Measurements from ENCODE around the gene NCMAP. TPM values are rescaled to one million over a fixed set of nuclear protein-coding genes. Genes with fewer than 3 reads are reported as not detected.
"Not testable (repeated sequence)": the region's sequence is repeated elsewhere in the genome, so short reads cannot be mapped to it uniquely, and the experiment has no call there.

Gene NCMAP
- total RNA-seq, 6 experiments from 2014 or later, result not detected

GRCh38 chr1:24514946-24515345 lies 40.9 kb upstream of the NCMAP start:
- no peaks in the 10 kb centered on the region for H3K9me3 Mint-ChIP-seq
- no peak for DNase-seq
- no peak overlapping the region for H3K4me3 Mint-ChIP-seq
- peaks cover 9% of the 10 kb centered on the region for H3K36me3 Mint-ChIP-seq (ENCODE audit: low read depth)
- TF ChIP-seq CTCF (IDR thresholded peaks at IDR 0.05), result no peak
- H3K27me3 Mint-ChIP-seq (ENCODE audit: insufficient read depth), result no peaks in the 10 kb centered on the region; the same call in 1 of the 2 replicates
- peak overlapping the region; percentile 74; the same call in 1 of the 2 replicates for H3K27ac Mint-ChIP-seq
- peaks cover 17% of the 10 kb centered on the region for H3K4me1 Mint-ChIP-seq (ENCODE audit: low read depth)

GRCh38 chr1:24515671-24516209 lies 40.1 kb upstream of the NCMAP start:
- DNase-seq, result peak; percentile 85
- peak overlapping the region; percentile 74 for H3K27ac Mint-ChIP-seq
- H3K4me3 Mint-ChIP-seq, result peak overlapping the region; percentile 40; the same call in 1 of the 2 replicates
- peaks cover 17% of the 10 kb centered on the region for H3K4me1 Mint-ChIP-seq (ENCODE audit: low read depth)
- H3K27me3 Mint-ChIP-seq (ENCODE audit: insufficient read depth); H3K9me3 Mint-ChIP-seq: not testable (repeated sequence)
- peaks cover 14% of the 10 kb centered on the region for H3K36me3 Mint-ChIP-seq (ENCODE audit: low read depth)

- H3K4me3 Mint-ChIP-seq, result no peak overlapping the region
- H3K9me3 Mint-ChIP-seq, result no peaks in the 10 kb centered on the region
- no peak overlapping the region for H3K27ac Mint-ChIP-seq
- DNase-seq, result no peak
- no peak for TF ChIP-seq CTCF (IDR thresholded peaks at IDR 0.05)
- peaks cover 13% of the 10 kb centered on the region for H3K36me3 Mint-ChIP-seq (ENCODE audit: low read depth)
- peaks cover 17% of the 10 kb centered on the region for H3K4me1 Mint-ChIP-seq (ENCODE audit: low read depth)
- no peaks in the 10 kb centered on the region; the same call in 1 of the 2 replicates for H3K27me3 Mint-ChIP-seq (ENCODE audit: insufficient read depth)
Observed at GRCh38 chr1:24516506-24516905, 39.4 kb upstream of the NCMAP start.

GRCh38 chr1:24517898-24518297 lies 38.0 kb upstream of the NCMAP start:
- no peaks in the 10 kb centered on the region for H3K9me3 Mint-ChIP-seq
- peaks cover 17% of the 10 kb centered on the region for H3K4me1 Mint-ChIP-seq (ENCODE audit: low read depth)

GRCh38 chr1:24520282-24520681 lies 35.6 kb upstream of the NCMAP start:
- H3K4me3 Mint-ChIP-seq; DNase-seq; H3K36me3 Mint-ChIP-seq (ENCODE audit: low read depth); H3K9me3 Mint-ChIP-seq; H3K27me3 Mint-ChIP-seq (ENCODE audit: insufficient read depth); H3K27ac Mint-ChIP-seq: not testable (repeated sequence)
- peaks cover 13% of the 10 kb centered on the region for H3K4me1 Mint-ChIP-seq (ENCODE audit: low read depth)

More at GRCh38 chr1:24517898-24518297, 38.0 kb upstream of the NCMAP start:
- peaks cover 10% of the 10 kb centered on the region for H3K36me3 Mint-ChIP-seq (ENCODE audit: low read depth)
- TF ChIP-seq CTCF (IDR thresholded peaks at IDR 0.05), result no peak
- no peak overlapping the region for H3K4me3 Mint-ChIP-seq
- peaks cover 2% of the 10 kb centered on the region; the same call in 1 of the 2 replicates for H3K27me3 Mint-ChIP-seq (ENCODE audit: insufficient read depth)
- no peak overlapping the region for H3K27ac Mint-ChIP-seq
- DNase-seq, result no peak

- no peak overlapping the region for H3K27ac Mint-ChIP-seq
- 0 out of 2 replicates have a peak, but pooled peaks cover 2% of the 10 kb centered on the region for H3K27me3 Mint-ChIP-seq (ENCODE audit: insufficient read depth)
- no peak for DNase-seq
- H3K9me3 Mint-ChIP-seq, result no peaks in the 10 kb centered on the region
- H3K36me3 Mint-ChIP-seq (ENCODE audit: low read depth), result no peaks in the 10 kb centered on the region
- no peaks in the 10 kb centered on the region for H3K4me1 Mint-ChIP-seq (ENCODE audit: low read depth)
- TF ChIP-seq CTCF (IDR thresholded peaks at IDR 0.05), result no peak
- no peak overlapping the region for H3K4me3 Mint-ChIP-seq
Observed at GRCh38 chr1:24525606-24526005, 30.3 kb upstream of the NCMAP start.
